Peyer's patch (tissue), 4 donors: ENCODE data around the gene TMBIM6.

Experiments used
- CTCF ChIP-seq, 6 experiments: fragments of 450-650 bp in 4 of 6; fragments of 200-600 bp in 2 of 6; sonication (generic) in 1 of 6; IDR thresholded peaks; one replicate each; pipeline ENCODE4 v1.5.1; 2017 to 2019; ENCODE audit warnings: antibody characterized with exemption in 6 of 6, mild to moderate bottlenecking in 3 of 6, moderate library complexity in 1 of 6
- POLR2A ChIP-seq, 2 donors: fragments of 450-650 bp; IDR thresholded peaks; one replicate each; pipeline ENCODE4 v1.5.1; 2017; ENCODE audit warnings: antibody characterized with exemption in 2 of 2, mild to moderate bottlenecking in 2 of 2, moderate library complexity in 2 of 2

GRCh38 chr12:49791700-49792099 is 50.3 kb downstream of the TMBIM6 start:
- TF ChIP-seq CTCF (IDR thresholded peaks at IDR 0.05) (no peak), POLR2A (IDR thresholded peaks at IDR 0.05) (no peak)
